NCI-H146 treated with DMSO at 0.1 percent for 48 hours (cell line): ENCODE data around the gene DESI2.
"Not testable (repeated sequence)": the region's sequence is repeated elsewhere in the genome, so short reads cannot be mapped to it uniquely, and the experiment has no call there.

ENCODE experiments used
- DNase-seq: peaks from one replicate; lab custom pipeline; 2025; ENCODE audit not compliant: unreplicated experiment; lab: John Stamatoyannopoulos, UW

Gene DESI2

GRCh38 chr1:244654108-244655038 lies 1.4 kb downstream of the DESI2 start:
- no peak for DNase-seq

DNA sequence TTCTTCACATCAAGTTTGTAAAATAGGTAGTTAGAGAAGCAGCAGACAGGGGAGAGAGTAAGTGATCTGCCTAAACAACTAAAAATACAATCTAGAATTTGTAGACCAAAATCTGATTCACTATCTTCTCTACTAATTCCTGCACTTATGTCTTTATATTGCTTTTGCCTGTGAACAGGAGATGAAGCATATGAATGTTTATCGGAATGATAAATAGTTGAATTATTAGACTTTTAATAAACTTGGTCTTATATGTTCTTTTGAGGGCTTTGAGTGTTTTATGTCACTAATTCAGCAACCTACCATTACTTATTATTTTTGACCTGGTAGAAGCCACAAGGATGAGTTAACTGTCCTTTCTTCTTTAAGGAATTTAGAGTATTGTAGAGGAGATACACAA lies 2.3 kb downstream of the DESI2 start:
- DNase-seq = no peak

DNA sequence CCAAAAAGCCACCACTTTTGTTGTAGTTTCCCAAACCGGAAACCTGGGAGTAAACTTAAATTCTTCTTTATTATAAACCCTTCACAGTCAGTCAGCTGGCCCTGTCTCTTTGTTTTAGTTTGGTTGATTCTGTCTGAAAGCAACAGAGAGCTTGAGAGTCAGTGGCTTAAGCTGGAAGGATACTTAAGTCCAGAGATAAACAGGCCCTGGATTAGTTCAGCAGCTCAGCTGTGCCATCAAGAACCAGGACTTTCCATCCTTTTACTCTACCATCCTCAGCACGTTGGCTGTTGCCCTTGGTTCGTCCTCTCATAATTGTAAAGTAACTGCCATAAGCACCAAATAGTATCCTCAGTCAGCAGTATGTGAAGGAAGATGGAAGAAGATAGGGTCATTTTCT lies 4.5 kb downstream of the DESI2 start:
- DNase-seq = no peak

GRCh38 chr1:244659694-244660093 lies 6.8 kb downstream of the DESI2 start:
- no peak for DNase-seq

- no peak for DNase-seq
These were observed 7.7 kb downstream of the DESI2 start for GRCh38 chr1:244660595-244660994.

DNA sequence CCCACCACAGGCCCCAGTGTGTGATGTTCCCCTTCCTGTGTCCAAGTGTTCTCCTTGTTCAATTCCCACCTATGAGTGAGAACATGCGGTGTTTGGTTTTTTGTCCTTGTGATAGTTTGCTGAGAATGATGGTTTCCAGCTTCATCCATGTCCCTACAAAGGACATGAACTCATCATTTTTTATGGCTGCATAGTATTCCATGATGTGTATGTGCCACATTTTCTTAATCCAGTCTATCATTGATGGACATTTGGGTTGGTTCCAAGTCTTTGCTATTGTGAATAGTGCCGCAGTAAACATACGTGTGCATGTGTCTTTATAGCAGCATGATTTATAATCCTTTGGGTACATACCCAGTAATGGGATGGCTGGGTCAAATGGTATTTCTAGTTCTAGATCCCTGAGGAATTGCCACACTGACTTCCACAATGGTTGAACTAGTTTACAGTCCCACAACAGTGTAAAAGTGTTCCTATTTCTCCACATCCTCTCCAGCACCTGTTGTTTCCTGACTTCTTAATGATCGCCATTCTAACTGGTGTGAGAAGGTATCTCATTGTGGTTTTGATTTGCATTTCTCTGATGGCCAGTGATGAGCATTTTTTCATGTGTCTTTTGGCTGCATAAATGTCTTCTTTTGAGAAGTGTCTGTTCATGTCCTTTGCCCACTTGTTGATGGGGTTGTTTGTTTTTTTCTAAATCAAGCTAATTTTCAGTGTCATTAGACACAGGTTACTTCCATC lies 8.8 kb downstream of the DESI2 start:
- not testable (repeated sequence) for DNase-seq

- no peak for DNase-seq
These were observed 9.7 kb downstream of the DESI2 start for GRCh38 chr1:244662599-244662998.

DNA sequence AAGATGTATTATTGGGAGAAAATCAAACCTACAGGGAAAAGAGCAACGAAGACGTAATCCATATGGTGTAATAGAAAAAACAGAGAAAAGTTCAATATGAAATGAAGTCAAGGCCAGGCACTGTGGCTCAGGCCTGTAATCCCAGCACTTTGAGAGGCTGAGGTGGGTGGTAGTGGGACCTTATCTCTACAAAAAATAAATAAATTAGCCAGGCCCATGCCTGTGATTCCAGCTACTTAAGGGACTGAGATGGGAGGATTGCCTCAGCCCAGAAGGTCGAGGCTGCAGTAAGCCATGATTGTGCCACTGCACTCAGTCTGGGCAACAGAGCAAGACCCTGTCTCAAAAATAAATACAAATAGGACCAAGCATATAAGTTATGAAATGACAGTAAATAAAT lies 11.4 kb downstream of the DESI2 start:
- DNase-seq = no peak

- DNase-seq = no peak
These were observed 12.9 kb downstream of the DESI2 start for GRCh38 chr1:244665771-244666217.

DNA sequence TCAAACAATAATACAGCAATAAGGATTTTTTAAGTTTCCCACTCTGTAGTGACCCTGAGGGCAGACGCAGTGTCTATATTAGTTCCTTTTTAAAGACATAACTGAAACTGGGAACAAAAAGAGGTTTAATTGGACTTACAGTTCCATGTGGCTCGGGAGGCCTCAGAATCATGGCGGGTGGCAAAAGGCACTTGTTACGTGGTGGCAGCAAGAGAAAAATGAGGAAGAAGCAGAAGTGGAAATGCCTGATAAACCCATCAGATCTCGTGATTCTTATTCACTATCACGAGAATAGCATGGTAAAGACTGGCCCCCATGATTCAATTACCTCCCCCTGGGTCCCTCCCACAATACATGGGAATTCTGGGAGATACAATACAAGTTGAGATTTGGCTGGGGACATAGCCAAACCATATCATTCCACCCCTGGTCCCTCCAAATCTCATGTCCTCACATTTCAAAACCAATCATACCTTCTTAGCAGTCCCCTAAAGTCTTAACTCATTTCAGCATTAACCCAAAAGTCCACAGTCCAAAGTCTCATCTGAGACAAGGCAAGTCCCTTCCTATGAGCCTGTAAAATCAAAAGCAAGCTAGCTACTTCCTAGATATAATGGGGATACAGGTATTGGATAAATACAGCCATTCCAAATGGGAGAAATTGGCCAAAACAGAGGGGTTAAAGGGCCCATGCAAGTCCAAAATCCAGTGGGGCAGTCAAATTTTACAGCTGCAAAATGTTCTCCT lies 13.9 kb downstream of the DESI2 start:
- DNase-seq = not testable (repeated sequence)

DNA sequence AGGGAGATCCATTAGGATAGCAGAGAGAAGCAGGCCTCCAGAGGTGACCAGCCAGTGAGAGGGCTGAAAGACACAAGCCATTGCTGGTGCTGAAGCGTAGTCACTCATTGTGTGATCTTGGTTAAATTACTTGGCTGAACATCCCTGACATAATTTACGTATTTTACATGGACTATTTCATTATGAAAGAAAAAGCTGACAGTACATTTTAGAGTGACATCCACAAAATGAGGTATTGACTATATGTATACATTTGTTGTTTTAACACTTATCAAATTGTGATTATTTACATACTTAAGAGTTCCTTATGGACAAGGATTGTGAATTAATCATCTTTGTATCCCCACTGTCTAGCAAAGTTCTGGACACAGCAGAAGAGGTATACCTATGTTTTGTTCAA lies 14.9 kb downstream of the DESI2 start:
- no peak for DNase-seq

- no peak for DNase-seq
These were observed 20.2 kb downstream of the DESI2 start for GRCh38 chr1:244672946-244673682.

DNA sequence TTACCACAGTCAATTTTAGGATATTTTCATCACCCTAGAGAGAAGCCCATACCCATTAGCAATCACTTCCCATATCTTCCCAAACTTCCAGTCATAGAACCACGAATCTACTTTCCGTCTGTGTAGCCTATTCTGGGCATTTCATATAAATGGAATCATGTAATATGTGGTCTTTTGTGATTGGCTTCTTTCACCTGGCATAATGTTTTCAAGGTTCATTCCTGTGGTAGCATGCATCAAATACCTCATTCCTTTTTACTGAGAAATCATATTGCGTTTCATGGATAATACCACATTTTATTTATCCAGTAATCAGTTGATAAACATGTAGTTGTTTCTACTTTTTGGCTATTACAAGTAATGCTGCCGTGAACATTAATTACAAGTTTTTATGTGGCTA lies 21.5 kb downstream of the DESI2 start:
- DNase-seq = no peak

DNA sequence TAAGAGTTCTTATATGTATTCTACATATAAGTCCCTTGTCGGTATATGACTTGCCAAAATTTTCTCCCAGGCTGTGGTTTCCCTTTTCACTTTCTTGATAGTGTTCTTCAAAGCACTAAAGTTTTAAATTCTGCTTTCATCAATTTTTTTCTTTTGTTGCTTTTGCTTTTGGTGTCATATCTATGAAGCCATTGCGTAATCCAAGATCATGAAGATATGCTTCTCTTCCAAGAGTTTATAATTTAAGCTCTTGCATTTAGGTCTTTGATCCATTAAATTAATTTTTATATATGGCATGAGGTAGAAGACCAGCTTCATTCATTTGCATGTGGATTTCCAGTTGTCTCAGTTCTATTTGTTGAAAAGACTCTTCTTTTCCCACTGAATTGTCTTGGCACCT lies 22.2 kb downstream of the DESI2 start:
- DNase-seq = no peak

DNA sequence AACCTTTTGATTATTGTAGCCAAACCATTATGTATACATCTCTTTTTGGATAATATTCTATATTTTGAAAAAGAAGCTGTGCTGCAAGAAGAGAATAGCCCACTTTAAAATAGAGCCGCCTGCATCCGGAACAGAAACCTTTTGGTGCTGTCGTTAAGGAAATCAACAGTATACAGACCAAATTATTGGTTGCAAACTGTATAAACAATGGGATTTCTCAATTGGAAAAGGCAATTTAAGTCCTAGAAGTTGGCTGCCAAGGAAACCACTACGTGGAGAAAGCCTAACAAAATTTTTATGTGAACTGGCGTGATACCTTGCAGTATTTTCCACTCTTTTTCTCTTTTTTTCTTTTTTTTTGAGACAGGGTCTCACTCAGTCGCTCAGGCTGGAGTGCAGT lies 25.8 kb downstream of the DESI2 start:
- no peak for DNase-seq

DNA sequence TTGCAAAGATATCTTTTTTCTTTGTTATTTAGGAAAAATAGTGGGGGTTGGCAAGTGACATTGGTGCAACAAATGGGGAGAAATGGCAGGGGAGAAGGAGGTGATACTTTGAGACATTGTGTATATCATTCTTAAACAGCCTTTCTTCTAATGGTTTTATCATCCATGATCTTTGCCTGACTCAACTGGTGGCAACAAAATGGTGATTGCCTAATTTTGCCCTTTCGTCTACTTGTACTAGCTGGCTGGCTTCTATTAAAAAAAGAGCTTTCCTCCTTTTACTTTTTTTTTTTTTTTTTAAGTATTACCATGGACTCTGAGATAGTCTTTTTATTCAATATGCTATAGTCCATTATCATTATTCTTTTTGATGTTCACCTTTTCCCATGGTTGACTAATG lies 27.7 kb downstream of the DESI2 start:
- no peak for DNase-seq

GRCh38 chr1:244682087-244682486 lies 29.2 kb downstream of the DESI2 start:
- DNase-seq = not testable (repeated sequence)

DNA sequence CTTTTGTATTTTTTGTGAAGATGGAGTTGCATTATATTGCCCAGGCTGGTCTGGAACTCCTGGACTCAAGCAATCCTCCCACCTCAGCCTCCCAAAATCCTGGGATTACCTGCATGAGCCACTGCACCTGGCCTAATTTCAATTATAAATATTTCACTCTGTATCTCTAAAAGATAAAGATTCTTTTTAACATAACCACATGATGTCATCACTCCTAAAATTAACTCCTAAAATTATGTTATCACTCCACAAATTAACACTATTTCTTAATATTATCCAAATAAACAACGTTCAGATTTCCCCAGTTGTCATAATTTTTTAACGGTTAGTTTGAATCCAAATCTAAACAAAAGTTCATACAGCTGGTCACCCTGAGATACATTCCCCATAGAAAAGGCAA lies 43.0 kb downstream of the DESI2 start:
- no peak for DNase-seq

GRCh38 chr1:244699741-244700140 lies 46.8 kb downstream of the DESI2 start:
- DNase-seq = no peak

- DNase-seq = no peak
These were observed 47.9 kb downstream of the DESI2 start for GRCh38 chr1:244700808-244701207.

- DNase-seq = no peak
These were observed 49.7 kb downstream of the DESI2 start for GRCh38 chr1:244702620-244703019.
